ENCODE results near the gene ADGRL1.

GRCh38 chr19:14101003-14101545, 104.9 kb downstream of the ADGRL1 start:
- TF ChIP-seq CTCF (conservative IDR thresholded peaks at IDR 0.05 in 1 of 2, IDR thresholded peaks at IDR 0.05 in 1 of 2; ENCODE audit: extremely low read depth in 1 of 2, insufficient read depth in 1 of 2, low read depth in 1 of 2, low read length in 2 of 2), result no peak
- no peak for TF ChIP-seq EZH2 (IDR thresholded peaks at IDR 0.05; ENCODE audit: borderline replicate concordance, low read length)

All from mammary epithelial cell (primary cell).